ENCODE measurements around the gene MESD.
"Not testable (repeated sequence)": the region's sequence is repeated elsewhere in the genome, so short reads cannot be mapped to it uniquely, and the experiment has no call there.

MESD gene

DNA sequence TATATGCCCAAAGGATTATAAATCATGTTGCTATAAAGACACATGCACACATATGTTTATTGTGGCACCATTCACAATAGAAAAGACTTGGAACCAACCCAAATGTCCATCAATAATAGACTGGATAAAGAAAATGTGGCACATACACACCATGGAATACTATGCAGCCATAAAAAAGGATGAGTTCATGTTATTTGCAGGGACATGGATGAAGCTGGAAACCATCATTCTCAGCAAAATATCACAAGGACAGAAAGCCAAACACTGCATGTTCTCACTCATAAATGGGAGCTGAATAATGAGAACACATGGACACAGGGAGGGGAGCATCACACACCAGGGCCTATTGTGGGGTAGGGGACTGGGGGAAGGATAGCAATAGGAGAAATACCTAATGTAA, 24.2 kb downstream of the MESD start:
- DNase-seq (ENCODE audit: low read depth in 2 of 2), result not testable (repeated sequence)

GRCh38 chr15:80958818-80959495, 30.7 kb downstream of the MESD start:
- no peak for DNase-seq (ENCODE audit: low read depth in 2 of 2)

- DNase-seq (ENCODE audit: low read depth in 2 of 2), result no peak
Measured at GRCh38 chr15:80957976-80958375, 31.6 kb downstream of the MESD start.

DNA sequence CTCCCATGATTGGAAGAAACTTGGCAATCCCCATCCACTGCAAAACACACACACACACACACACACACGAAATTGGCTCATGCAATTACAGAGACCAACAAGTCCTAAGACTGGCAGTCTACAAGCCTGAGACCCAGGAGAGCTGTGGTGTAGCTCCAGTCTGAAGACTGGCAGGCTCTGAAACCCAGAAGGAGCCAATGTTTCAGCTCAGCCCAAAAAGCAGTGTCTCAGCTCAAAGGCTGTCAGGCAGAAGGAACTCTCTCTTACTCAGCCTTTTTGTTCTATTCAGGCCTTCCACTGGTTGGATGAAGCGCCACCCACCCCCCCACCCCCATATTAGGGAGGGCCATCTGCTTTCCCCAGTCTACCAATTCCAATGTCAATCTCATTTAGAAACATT, 32.1 kb downstream of the MESD start:
- DNase-seq (ENCODE audit: low read depth in 2 of 2), result no peak

GRCh38 chr15:80955571-80956452, 33.8 kb downstream of the MESD start:
- peak; percentile 66 to 72 for DNase-seq (ENCODE audit: low read depth in 2 of 2)

- no peak for DNase-seq (ENCODE audit: low read depth in 2 of 2)
Measured at GRCh38 chr15:80953953-80954778, 35.5 kb downstream of the MESD start.

DNA sequence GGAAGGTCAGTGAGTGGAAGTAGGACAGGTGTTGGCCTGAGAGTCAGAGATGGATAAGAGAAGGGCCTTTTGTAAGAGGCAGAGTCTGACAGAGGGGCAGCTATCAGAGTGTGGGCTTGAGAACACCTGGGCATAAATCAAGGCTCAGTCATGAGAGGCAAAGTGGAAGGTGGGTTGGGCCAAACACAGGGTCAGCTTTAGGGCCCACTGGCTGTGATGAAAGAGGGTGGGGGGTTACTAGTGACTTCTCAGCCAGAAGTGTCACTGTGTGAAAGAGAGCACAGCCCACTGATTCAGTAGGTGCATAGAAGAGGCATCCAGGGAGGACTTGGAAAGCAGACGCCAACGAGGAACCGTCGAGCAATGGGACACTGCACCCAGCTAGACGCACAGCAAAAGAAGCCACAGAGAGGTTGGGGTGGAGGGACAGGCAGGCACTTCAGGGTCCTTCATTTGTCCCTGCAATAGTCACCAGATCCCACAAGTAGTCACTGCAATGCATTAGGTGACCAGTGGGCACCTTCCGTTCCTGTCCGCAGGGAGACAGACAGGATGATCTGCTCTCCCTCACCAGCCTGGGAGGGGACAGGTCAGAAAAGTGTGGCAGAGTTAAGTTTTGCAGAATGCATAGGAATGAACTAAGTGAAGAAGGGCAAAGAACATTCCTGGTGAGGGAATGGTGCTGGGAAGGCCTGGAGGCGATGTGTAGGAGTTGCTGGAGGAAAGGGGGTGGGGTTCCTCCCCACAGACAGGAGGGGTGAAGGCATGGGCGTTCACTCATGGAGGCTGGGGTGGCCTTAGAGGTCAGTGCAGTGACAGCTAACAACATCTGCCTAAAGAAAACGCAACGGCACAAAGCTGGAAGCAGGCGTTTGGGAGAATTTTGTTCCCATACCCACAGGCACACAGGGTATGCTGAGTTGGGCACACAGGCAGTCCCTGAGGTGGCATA, 36.3 kb downstream of the MESD start:
- DNase-seq (ENCODE audit: low read depth in 2 of 2), result no peak

DNA sequence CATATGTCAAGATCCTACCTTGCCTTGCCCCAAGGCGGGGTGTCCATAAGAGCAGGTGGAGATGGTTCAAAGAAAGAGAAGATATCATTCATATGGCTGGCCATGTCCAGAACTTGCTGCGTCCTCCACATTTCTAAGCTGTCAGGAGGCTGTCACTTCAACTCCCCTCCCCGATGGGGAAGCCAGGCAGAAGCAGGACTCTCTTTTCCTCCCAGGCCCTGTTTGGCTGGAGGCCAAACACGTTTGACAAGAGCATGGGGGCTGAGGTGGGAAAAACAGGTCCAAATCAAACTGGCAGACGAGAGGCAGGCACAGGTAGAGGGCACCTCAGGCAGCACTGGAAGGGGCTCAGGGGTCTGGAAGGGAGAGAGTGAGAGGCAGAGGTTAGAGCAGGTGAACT, 37.7 kb downstream of the MESD start:
- no peak for DNase-seq (ENCODE audit: low read depth in 2 of 2)

GRCh38 chr15:80950291-80951078, 39.1 kb downstream of the MESD start:
- no peak for DNase-seq (ENCODE audit: low read depth in 2 of 2)

DNA sequence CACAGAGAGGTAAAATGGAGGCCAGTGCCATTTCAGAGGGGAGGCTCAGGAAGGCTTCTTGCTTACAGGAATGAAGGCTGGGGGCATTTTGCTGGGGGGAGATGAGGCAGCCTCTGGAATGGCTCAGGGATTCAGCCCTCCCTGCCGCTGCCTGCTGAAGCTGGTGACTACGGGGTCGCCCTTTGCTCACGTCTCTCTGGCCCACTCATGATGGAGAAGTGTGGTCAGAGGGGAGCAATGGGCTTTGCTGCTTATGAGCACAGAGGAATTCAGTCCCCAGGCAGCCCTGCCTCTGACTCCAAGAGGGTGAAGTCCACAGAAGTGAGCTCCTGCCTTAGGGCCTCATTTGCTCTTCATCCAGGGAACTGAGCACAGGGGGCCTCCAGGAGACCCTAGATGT, 39.9 kb downstream of the MESD start:
- no peak for DNase-seq (ENCODE audit: low read depth in 2 of 2)

DNA sequence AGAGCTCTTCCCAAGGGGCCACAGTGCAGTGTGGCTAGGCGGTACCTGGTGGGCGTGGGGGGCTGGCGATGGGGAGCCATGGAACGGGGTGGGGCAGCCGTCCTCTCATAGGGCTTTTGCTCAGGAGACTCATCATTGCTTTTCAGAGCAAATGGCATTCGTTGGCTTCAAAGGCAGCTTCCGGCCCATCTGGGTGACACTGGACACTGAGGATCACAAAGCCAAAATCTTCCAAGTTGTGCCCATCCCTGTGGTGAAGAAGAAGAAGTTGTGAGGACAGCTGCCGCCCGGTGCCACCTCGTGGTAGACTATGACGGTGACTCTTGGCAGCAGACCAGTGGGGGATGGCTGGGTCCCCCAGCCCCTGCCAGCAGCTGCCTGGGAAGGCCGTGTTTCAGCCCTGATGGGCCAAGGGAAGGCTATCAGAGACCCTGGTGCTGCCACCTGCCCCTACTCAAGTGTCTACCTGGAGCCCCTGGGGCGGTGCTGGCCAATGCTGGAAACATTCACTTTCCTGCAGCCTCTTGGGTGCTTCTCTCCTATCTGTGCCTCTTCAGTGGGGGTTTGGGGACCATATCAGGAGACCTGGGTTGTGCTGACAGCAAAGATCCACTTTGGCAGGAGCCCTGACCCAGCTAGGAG, 40.8 kb downstream of the MESD start:
- DNase-seq (ENCODE audit: low read depth in 2 of 2), result no peak

- DNase-seq (ENCODE audit: low read depth in 2 of 2), result no peak
Measured at GRCh38 chr15:80946576-80946975, 43.0 kb downstream of the MESD start.

DNA sequence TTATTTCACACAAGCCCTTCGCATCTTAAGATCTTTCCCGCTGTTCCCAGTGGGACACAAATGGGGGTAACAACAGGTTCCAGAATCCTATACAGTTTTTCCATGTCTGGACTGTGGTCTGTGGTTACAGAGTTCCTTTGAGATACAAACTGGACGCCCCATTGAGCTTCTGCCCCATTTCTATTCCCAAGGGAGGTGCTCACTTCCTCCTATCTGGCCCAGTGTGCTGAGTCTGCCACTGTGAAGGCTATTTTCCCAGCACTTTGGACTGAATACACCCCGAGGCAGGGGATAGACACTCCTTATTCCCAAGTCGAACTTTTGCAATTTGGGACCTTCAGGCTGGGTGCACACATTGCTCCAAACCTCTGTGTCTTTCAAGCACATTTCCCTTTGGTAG, 44.0 kb downstream of the MESD start:
- DNase-seq (ENCODE audit: low read depth in 2 of 2), result no peak

DNA sequence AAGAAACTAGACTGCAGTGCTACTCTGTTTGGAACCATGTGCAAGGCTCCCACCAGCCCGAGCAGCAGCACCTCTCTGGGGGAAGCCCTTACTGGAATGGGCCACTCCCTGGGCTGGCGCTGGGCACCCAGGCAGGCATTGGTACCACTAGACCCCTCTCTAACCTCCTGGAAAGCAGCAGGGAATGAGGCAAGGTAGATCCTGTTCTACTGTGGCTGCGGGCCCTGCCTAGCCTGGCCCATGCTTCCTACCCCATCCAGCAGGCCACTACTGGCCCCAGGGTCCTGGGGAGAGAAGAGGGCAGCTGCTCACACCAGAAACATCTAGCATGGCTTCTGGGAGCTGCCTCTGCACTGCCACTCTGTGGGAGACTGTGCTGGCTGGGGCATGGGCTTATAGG, 44.8 kb downstream of the MESD start:
- no peak for DNase-seq (ENCODE audit: low read depth in 2 of 2)

GRCh38 chr15:80942746-80943565, 46.7 kb downstream of the MESD start:
- no peak for DNase-seq (ENCODE audit: low read depth in 2 of 2)

- no peak for DNase-seq (ENCODE audit: low read depth in 2 of 2)
Measured at GRCh38 chr15:80942266-80942665, 47.4 kb downstream of the MESD start.

GRCh38 chr15:80940851-80941250, 48.8 kb downstream of the MESD start:
- DNase-seq (ENCODE audit: low read depth in 2 of 2), result no peak

DNA sequence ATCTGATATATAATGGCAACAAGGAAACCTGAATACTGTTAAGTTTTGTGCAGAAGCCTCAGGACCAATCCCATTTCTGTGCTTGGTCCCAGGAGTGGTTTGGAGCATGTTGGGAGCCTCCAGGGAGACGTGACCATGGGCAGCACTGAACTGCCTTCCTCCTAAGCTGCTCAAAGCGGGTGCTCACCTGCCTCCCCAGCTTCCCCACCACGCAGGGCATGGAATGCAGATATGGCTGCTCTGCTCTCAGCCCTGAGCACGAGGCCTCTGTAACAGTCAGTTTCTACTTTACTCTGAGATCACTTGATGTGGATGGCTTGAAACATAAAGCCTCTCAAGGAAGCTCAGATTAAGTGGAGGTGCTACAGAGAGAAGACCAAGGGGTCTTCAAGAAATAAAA, 49.3 kb downstream of the MESD start:
- DNase-seq (ENCODE audit: low read depth in 2 of 2), result no peak

DNA sequence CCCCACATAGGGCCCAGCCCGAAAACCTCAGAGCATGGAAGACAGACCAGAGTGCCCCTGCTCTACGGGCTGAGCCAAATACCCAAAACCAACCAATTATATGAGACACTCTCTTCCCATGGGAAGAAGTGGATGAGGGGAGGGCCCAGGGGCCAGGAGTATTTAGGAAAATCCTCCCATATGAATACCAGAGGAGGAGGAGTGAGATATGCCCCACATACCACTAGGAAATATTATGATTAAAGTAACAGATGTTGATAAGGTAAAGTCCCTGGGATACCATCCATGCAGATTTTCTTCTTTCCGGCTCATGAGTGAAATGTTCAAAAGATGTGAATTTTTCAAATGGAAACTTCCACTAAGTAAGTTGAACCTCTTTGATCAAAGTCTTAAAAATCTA, 50.4 kb downstream of the MESD start:
- no peak for DNase-seq (ENCODE audit: low read depth in 2 of 2)

Measured in fibroblast of skin of left quadriceps (primary cell).